Breast epithelium (tissue), 4 donors: ENCODE measurements around the gene PPP1R27. TPM values are rescaled to one million over a fixed set of nuclear protein-coding genes. Genes with fewer than 3 reads are reported as not detected.

Experiments used
- DNase-seq, 2 donors: peaks; one replicate each; pipeline ENCODE4 v3.0.0-alpha.2; 2019; ENCODE audit warnings: low spot score in 2 of 2
- H3K27ac ChIP-seq, 2 donors: fragments of 200-600 bp; sonication (generic) in 1 of 2; one replicate each; pipeline ENCODE4 v1.5.1; 2016 to 2019; ENCODE audit warnings: mild to moderate bottlenecking in 1 of 2
- H3K27me3 ChIP-seq, 2 donors: fragments of 200-600 bp; sonication (generic) in 1 of 2; one replicate each; pipeline versions ENCODE4 v1.5.1 to v1.6.0; 2017 to 2019; ENCODE audit warnings: control low read depth in 1 of 2, mild to moderate bottlenecking in 1 of 2
- H3K36me3 ChIP-seq: fragments of 200-600 bp; one replicate; pipeline ENCODE4 v1.5.1; 2019
- H3K4me1 ChIP-seq, 2 donors: fragments of 200-600 bp; sonication (generic); one replicate each; pipeline ENCODE4 v1.5.1; 2016 to 2019; ENCODE audit warnings: control low read depth in 1 of 2
- H3K4me3 ChIP-seq, 3 donors: fragments of 200-600 bp; sonication (generic); 1 replicate in 2 of 3; 2 replicates in 1 of 3; pipeline ENCODE4 v1.5.1; 2016 to 2019; ENCODE audit warnings: mild to moderate bottlenecking in 3 of 3, moderate library complexity in 2 of 3
- H3K9me3 ChIP-seq, 2 donors: fragments of 200-600 bp; sonication (generic) in 1 of 2; one replicate each; pipeline ENCODE4 v1.5.1; 2016 to 2019; ENCODE audit warnings: control low read depth in 1 of 2
- CTCF ChIP-seq, 3 donors: fragments of 450-650 bp; IDR thresholded peaks; one replicate each; pipeline ENCODE4 v1.5.1; 2016 to 2017; ENCODE audit warnings: antibody characterized with exemption in 3 of 3, mild to moderate bottlenecking in 3 of 3, moderate library complexity in 3 of 3
- POLR2A ChIP-seq: fragments of 450-650 bp; IDR thresholded peaks from one replicate; pipeline ENCODE4 v1.6.1; 2016; ENCODE audit warnings: antibody characterized with exemption, mild to moderate bottlenecking, moderate library complexity
- POLR2AphosphoS5 ChIP-seq, 3 donors: sonication (generic); formaldehyde crosslinking; IDR thresholded peaks; one replicate each; pipeline ENCODE4 v1.6.1; 2017; ENCODE audit warnings: antibody characterized with exemption in 3 of 3
- intact Hi-C: fragments of 100-400 bp; cut with DNase I; formaldehyde crosslinking; loops from one replicate; pipeline ENCODE4 v1.15.1; 2023; ENCODE audit warnings: low total_unique reads
- total RNA-seq, 3 donors: library from RNA; depleted of rRNA; stranded (reverse); fragments of >200 nt; gene quantifications; one replicate each; pipeline ENCODE4 v1.1.0, GENCODE V29; 2016

PPP1R27 gene
- total RNA-seq, 3 donors from 2014 or later, result not detected

GRCh38 chr17:81868674-81869220 lies 33.9 kb upstream of the PPP1R27 start:
- no peaks in the 10 kb centered on the region for H3K27me3 ChIP-seq
- H3K4me3 ChIP-seq, result peak overlapping the region in 1 of 3 donors; percentile 79
- DNase-seq, result no peak
- peak overlapping the region; percentile 97 for H3K27ac ChIP-seq
- TF ChIP-seq POLR2AphosphoS5 (IDR thresholded peaks at IDR 0.05) (no peak), POLR2A (no peak), CTCF (IDR thresholded peaks at IDR 0.05) (no peak)
- H3K36me3 ChIP-seq, result no peaks in the 10 kb centered on the region
- intact Hi-C loops, result no loop called here
- H3K9me3 ChIP-seq, result no peaks in the 10 kb centered on the region
- peaks cover 0 to 24% of the 10 kb centered on the region in 2 donors for H3K4me1 ChIP-seq

- Histone ChIP-seq H3K4me3 (peak overlapping the region in 1 of 3 donors; percentile 79), H3K27me3 (no peaks in the 10 kb centered on the region), H3K4me1 (peaks cover 0 to 21% of the 10 kb centered on the region in 2 donors), H3K36me3 (no peaks in the 10 kb centered on the region), H3K9me3 (no peaks in the 10 kb centered on the region), H3K27ac (peak overlapping the region; percentile 97)
- intact Hi-C loops, result no loop called here
- no peak for DNase-seq
- TF ChIP-seq POLR2A (no peak), POLR2AphosphoS5 (IDR thresholded peaks at IDR 0.05) (no peak), CTCF (IDR thresholded peaks at IDR 0.05) (no peak)
These were observed 33.3 kb upstream of the PPP1R27 start for GRCh38 chr17:81867991-81868673.

DNA sequence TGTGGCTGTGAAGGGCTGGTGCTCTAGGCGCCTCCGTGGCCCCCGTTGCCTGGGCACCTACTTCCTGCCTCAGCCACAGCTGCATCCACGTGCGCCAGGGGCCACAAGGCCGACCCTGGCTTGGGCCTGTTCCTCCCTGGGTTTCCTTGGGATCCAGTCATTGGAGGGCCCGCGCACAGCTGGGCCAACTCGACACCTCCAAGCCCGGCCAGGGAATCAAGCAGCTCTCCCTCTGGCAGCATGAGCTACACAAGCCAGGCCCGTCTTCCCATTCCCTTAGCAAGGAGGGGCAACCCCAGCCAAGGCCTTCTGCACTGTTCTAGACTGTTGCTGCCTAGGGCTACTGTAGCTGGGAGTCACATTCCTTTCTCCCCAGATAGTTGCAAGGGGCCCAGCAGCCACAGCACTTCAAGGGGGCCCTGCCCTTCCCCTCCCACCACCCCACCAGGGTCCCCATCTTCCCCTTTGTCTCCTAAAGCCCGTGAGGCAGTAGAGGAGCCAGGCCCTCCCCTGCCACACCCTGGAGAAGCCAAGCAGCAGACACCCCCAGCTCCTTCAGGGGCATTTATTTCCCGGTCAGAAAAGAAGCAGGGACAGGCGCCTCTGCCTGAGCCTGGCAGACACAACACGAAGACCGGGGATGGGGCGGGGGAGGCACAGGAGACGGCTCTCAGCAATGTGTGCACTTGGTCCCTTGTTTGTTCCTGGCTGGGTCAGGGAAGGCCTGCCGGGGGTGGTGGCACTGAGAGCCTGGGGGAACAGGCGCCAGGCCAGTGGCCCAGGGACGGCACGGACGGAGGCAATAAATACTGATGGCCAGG lies 32.5 kb upstream of the PPP1R27 start:
- intact Hi-C loops, result no loop called here
- H3K27me3 ChIP-seq, result no peaks in the 10 kb centered on the region
- no peak for DNase-seq
- peak overlapping the region; percentile 97 for H3K27ac ChIP-seq
- no peak for TF ChIP-seq POLR2A
- TF ChIP-seq POLR2AphosphoS5 (IDR thresholded peaks at IDR 0.05), result no peak
- no peak for TF ChIP-seq CTCF (IDR thresholded peaks at IDR 0.05)
- H3K4me1 ChIP-seq, result peaks cover 0 to 14% of the 10 kb centered on the region in 2 donors
- no peaks in the 10 kb centered on the region for H3K36me3 ChIP-seq
- no peak overlapping the region for H3K4me3 ChIP-seq
- H3K9me3 ChIP-seq, result no peaks in the 10 kb centered on the region

- peak overlapping the region; percentile 97 for H3K27ac ChIP-seq
- no peaks in the 10 kb centered on the region for H3K36me3 ChIP-seq
- no peaks in the 10 kb centered on the region for H3K27me3 ChIP-seq
- TF ChIP-seq POLR2A (no peak), CTCF (IDR thresholded peaks at IDR 0.05) (no peak), POLR2AphosphoS5 (IDR thresholded peaks at IDR 0.05) (peak in 1 of 3 donors; percentile 13)
- intact Hi-C loops, result no loop called here
- peaks cover 0 to 14% of the 10 kb centered on the region in 2 donors for H3K4me1 ChIP-seq
- no peaks in the 10 kb centered on the region for H3K9me3 ChIP-seq
- no peak for DNase-seq
- no peak overlapping the region for H3K4me3 ChIP-seq
These were observed 31.8 kb upstream of the PPP1R27 start for GRCh38 chr17:81866440-81867169.
